ENCODE results near the gene PLCB1. TPM values are rescaled to one million over a fixed set of nuclear protein-coding genes. Genes with fewer than 3 reads are reported as not detected.

The PLCB1 gene
- total and polyA plus RNA-seq, 2 experiments from 2014 or later = 14.9 to 20.7 TPM

DNA sequence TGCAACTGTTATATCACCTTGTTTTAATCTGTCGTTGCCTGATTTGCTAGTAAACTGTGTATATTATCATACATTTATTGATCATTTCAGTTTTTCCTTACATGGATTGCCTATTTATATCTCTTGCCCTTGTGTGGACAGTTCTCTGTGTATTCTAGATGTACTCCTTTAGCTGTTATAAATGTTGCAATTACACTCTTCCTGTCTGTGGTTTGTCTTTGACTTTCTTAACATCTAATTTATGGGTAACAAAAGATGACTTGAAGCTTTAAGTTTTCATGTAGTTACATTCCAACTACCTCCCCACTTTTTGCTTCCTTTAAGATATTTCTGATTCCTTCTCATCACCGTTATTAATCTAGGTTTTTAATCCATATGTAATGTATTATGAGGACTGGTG is 22.6 kb downstream of the PLCB1 start:
- Histone ChIP-seq H2AFZ (no peak overlapping the region), H3K4me3 (no peak overlapping the region), H3F3A (replicated peaks; ENCODE audit: low read depth) (no peaks in the 10 kb centered on the region), H3K9me2 (ENCODE audit: insufficient read depth) (0 out of 2 replicates have a peak, but pooled peaks cover 5% of the 10 kb centered on the region), H3K36me3 (ENCODE audit: insufficient read depth) (peaks cover 6% of the 10 kb centered on the region; the same call in 1 of the 2 replicates), H3K27me3 (ENCODE audit: insufficient read depth) (no peaks in the 10 kb centered on the region), H3K4me1 (ENCODE audit: insufficient read depth) (no peaks in the 10 kb centered on the region), H3K27ac (ENCODE audit: low read depth) (no peak overlapping the region), H4K20me1 (replicated peaks; ENCODE audit: insufficient read depth) (no peaks in the 10 kb centered on the region), H3K79me2 (replicated peaks; ENCODE audit: insufficient read depth) (no peaks in the 10 kb centered on the region), H3K4me2 (no peak overlapping the region)
- H3K36me3 Mint-ChIP-seq (ENCODE audit: low read depth) = peaks cover 14% of the 10 kb centered on the region; the same call in 2 of the 3 replicates
- ATAC-seq (no peak), DNase-seq (ENCODE audit: low spot score) (no peak)
- no peaks in the 10 kb centered on the region for H3K27me3 Mint-ChIP-seq (ENCODE audit: insufficient read depth, low read depth, poor library complexity)
- peaks cover 10% of the 10 kb centered on the region; the same call in 2 of the 3 replicates for H3K4me1 Mint-ChIP-seq
- no peak overlapping the region for H3K4me3 Mint-ChIP-seq
- peaks cover 18% of the 10 kb centered on the region for H3K9me3 Mint-ChIP-seq
- no peak overlapping the region for H3K27ac Mint-ChIP-seq
- TF ChIP-seq CREB1 (CRISPR knock-in tag; IDR thresholded peaks at IDR 0.05; ENCODE audit: low read depth) (no peak), EZH2 (IDR thresholded peaks at IDR 0.05; ENCODE audit: low read depth, unreplicated experiment) (no peak), POLR2AphosphoS5 (IDR thresholded peaks at IDR 0.05; ENCODE audit: low read depth) (no peak), NANOG (IDR thresholded peaks at IDR 0.05; ENCODE audit: borderline replicate concordance) (no peak), STAT1 (IDR thresholded peaks at IDR 0.05; ENCODE audit: unreplicated experiment) (no peak), JUNB (IDR thresholded peaks at IDR 0.05; ENCODE audit: unreplicated experiment) (no peak), ZNF331 (CRISPR knock-in tag; IDR thresholded peaks at IDR 0.05; ENCODE audit: low read depth) (no peak), ZNF114 (CRISPR knock-in tag; IDR thresholded peaks at IDR 0.05) (no peak), EZH2phosphoT487 (IDR thresholded peaks at IDR 0.05; ENCODE audit: unreplicated experiment) (no peak), ZNF462 (CRISPR knock-in tag; IDR thresholded peaks at IDR 0.05) (no peak), REST (IDR thresholded peaks at IDR 0.05; ENCODE audit: unreplicated experiment) (no peak)
- TF ChIP-seq, protein P1, sequence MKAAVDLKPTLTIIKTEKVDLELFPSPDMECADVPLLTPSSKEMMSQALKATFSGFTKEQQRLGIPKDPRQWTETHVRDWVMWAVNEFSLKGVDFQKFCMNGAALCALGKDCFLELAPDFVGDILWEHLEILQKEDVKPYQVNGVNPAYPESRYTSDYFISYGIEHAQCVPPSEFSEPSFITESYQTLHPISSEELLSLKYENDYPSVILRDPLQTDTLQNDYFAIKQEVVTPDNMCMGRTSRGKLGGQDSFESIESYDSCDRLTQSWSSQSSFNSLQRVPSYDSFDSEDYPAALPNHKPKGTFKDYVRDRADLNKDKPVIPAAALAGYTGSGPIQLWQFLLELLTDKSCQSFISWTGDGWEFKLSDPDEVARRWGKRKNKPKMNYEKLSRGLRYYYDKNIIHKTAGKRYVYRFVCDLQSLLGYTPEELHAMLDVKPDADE (IDR thresholded peaks at IDR 0.05) = no peak
- TF ChIP-seq, protein P2, sequence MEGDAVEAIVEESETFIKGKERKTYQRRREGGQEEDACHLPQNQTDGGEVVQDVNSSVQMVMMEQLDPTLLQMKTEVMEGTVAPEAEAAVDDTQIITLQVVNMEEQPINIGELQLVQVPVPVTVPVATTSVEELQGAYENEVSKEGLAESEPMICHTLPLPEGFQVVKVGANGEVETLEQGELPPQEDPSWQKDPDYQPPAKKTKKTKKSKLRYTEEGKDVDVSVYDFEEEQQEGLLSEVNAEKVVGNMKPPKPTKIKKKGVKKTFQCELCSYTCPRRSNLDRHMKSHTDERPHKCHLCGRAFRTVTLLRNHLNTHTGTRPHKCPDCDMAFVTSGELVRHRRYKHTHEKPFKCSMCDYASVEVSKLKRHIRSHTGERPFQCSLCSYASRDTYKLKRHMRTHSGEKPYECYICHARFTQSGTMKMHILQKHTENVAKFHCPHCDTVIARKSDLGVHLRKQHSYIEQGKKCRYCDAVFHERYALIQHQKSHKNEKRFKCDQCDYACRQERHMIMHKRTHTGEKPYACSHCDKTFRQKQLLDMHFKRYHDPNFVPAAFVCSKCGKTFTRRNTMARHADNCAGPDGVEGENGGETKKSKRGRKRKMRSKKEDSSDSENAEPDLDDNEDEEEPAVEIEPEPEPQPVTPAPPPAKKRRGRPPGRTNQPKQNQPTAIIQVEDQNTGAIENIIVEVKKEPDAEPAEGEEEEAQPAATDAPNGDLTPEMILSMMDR (conservative IDR thresholded peaks at IDR 0.05; ENCODE audit: low read depth in 2 of 2) = no peak
